HG02642 (cell line): ENCODE data around the gene RANBP9.

Experiments
- ATAC-seq: cut with Tn5 transposase; IDR thresholded peaks from one replicate; pipeline ENCODE4 v1.9.1; 2021; ENCODE audit warnings: mild to moderate bottlenecking; ENCODE audit not compliant: unreplicated experiment, poor library complexity

Gene RANBP9

GRCh38 chr6:13660893-13661292 is 50.7 kb downstream of the RANBP9 start:
- no peak for ATAC-seq

GRCh38 chr6:13660273-13660672 is 51.4 kb downstream of the RANBP9 start:
- ATAC-seq = no peak

- no peak for ATAC-seq
Measured at GRCh38 chr6:13655700-13656099, 55.9 kb downstream of the RANBP9 start.

- ATAC-seq = no peak
Measured at GRCh38 chr6:13654496-13654895, 57.1 kb downstream of the RANBP9 start.

- ATAC-seq = no peak
Measured at GRCh38 chr6:13653296-13653695, 58.3 kb downstream of the RANBP9 start.

GRCh38 chr6:13649393-13649792 is 62.2 kb downstream of the RANBP9 start:
- ATAC-seq = no peak

- no peak for ATAC-seq
Measured at GRCh38 chr6:13648850-13649249, 62.8 kb downstream of the RANBP9 start.

- ATAC-seq = no peak
Measured at GRCh38 chr6:13643125-13643524, 68.5 kb downstream of the RANBP9 start.

GRCh38 chr6:13641315-13641714 is 70.3 kb downstream of the RANBP9 start:
- ATAC-seq = no peak

- ATAC-seq = no peak
Measured at GRCh38 chr6:13638626-13639025, 73.0 kb downstream of the RANBP9 start.

GRCh38 chr6:13638014-13638413 is 73.6 kb downstream of the RANBP9 start:
- ATAC-seq = no peak

- ATAC-seq = no peak
Measured at GRCh38 chr6:13635948-13636658, 75.5 kb downstream of the RANBP9 start.

GRCh38 chr6:13633343-13633742 is 78.3 kb downstream of the RANBP9 start:
- ATAC-seq = no peak

- no peak for ATAC-seq
Measured at GRCh38 chr6:13630499-13630898, 81.1 kb downstream of the RANBP9 start.

- no peak for ATAC-seq
Measured at GRCh38 chr6:13629459-13630116, 82.0 kb downstream of the RANBP9 start.

- peak; percentile 57 for ATAC-seq
Measured at GRCh38 chr6:13624871-13625288, 86.8 kb downstream of the RANBP9 start.

GRCh38 chr6:13617066-13617465 is 94.6 kb downstream of the RANBP9 start:
- ATAC-seq = no peak

- ATAC-seq = peak; percentile 16
Measured at GRCh38 chr6:13615792-13616120, 95.9 kb downstream of the RANBP9 start.

GRCh38 chr6:13614926-13615791 is 96.5 kb downstream of the RANBP9 start, which contains the start of gene NOL7:
TSS of gene NOL7 (plus strand) at chr6:13615335. CDS start at chr6:13615359, 24 bp downstream.
- ATAC-seq = peak; percentile 94

- ATAC-seq = peak; percentile 28
Measured at GRCh38 chr6:13614126-13614925, 97.3 kb downstream of the RANBP9 start.
